Spleen (tissue), 7 donors: ENCODE data around the gene SPTSSB.

Experiments used
- POLR2AphosphoS5 ChIP-seq, 3 donors: sonication (generic); formaldehyde crosslinking; IDR thresholded peaks; one replicate each; pipeline ENCODE4 v1.5.1; 2017; ENCODE audit warnings: antibody characterized with exemption in 3 of 3
- TF ChIP-seq, protein P1 (sequence below), 11 experiments: fragments of 200-600 bp in 7 of 11; fragments of 450-650 bp in 4 of 11; sonication (generic) in 4 of 11; IDR thresholded peaks in 8 of 11; conservative IDR thresholded peaks in 3 of 11; 1 replicate in 7 of 11; 2 replicates in 4 of 11; pipeline versions ENCODE4 v1.4.0 to v1.8.0; 2016 to 2021; ENCODE audit warnings: antibody characterized with exemption in 11 of 11, inconsistent platforms in 4 of 11, mild to moderate bottlenecking in 1 of 11
- donor health status: DM: no; HTN: no; CAD: no; lungs with moderate emphysema.
- donor health status: DM: no; HTN: no; CAD: no.
- donor health status: DM: no; HTN: no; CAD: no.

GRCh38 chr3:161355508-161355907, 15.8 kb downstream of the SPTSSB start:
- no peak for TF ChIP-seq POLR2AphosphoS5 (IDR thresholded peaks at IDR 0.05)
- TF ChIP-seq, protein P1, sequence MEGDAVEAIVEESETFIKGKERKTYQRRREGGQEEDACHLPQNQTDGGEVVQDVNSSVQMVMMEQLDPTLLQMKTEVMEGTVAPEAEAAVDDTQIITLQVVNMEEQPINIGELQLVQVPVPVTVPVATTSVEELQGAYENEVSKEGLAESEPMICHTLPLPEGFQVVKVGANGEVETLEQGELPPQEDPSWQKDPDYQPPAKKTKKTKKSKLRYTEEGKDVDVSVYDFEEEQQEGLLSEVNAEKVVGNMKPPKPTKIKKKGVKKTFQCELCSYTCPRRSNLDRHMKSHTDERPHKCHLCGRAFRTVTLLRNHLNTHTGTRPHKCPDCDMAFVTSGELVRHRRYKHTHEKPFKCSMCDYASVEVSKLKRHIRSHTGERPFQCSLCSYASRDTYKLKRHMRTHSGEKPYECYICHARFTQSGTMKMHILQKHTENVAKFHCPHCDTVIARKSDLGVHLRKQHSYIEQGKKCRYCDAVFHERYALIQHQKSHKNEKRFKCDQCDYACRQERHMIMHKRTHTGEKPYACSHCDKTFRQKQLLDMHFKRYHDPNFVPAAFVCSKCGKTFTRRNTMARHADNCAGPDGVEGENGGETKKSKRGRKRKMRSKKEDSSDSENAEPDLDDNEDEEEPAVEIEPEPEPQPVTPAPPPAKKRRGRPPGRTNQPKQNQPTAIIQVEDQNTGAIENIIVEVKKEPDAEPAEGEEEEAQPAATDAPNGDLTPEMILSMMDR (IDR thresholded peaks at IDR 0.05 in 8 of 11, conservative IDR thresholded peaks at IDR 0.05 in 3 of 11): no peak
